ENCODE data around the gene PPP6R3. TPM values are rescaled to one million over a fixed set of nuclear protein-coding genes. Genes with fewer than 3 reads are reported as not detected.

Gene PPP6R3
- total RNA-seq, 2 donors from 2014 or later: 118 to 136 TPM

GRCh38 chr11:68524681-68525080, 64.1 kb downstream of the PPP6R3 start:
- Mint-ChIP-seq H3K27ac (peak overlapping the region; percentile 8), H3K36me3 (ENCODE audit: low read depth) (peaks cover 83% of the 10 kb centered on the region), H3K27me3 (ENCODE audit: insufficient read depth) (no peaks in the 10 kb centered on the region), H3K9me3 (no peaks in the 10 kb centered on the region), H3K4me1 (peaks cover 13% of the 10 kb centered on the region), H3K4me3 (no peak overlapping the region)
- Histone ChIP-seq H3K4me3 (ENCODE audit: low read length) (no peak overlapping the region), H3K4me1 (ENCODE audit: control insufficient read depth, insufficient read depth, low read length) (no peaks in the 10 kb centered on the region), H3K36me3 (ENCODE audit: control insufficient read depth, insufficient read depth, low read length) (peaks cover 96% of the 10 kb centered on the region), H3K9me3 (ENCODE audit: control insufficient read depth, low read length) (no peaks in the 10 kb centered on the region), H3K9ac (ENCODE audit: extremely low read depth, low read length, poor library complexity, severe bottlenecking) (no peak overlapping the region), H3K27ac (ENCODE audit: low read depth, low read length) (no peak overlapping the region), H3K27me3 (ENCODE audit: control insufficient read depth, insufficient read depth, low read length, poor library complexity, severe bottlenecking) (no peaks in the 10 kb centered on the region)
- TF ChIP-seq, protein P1, sequence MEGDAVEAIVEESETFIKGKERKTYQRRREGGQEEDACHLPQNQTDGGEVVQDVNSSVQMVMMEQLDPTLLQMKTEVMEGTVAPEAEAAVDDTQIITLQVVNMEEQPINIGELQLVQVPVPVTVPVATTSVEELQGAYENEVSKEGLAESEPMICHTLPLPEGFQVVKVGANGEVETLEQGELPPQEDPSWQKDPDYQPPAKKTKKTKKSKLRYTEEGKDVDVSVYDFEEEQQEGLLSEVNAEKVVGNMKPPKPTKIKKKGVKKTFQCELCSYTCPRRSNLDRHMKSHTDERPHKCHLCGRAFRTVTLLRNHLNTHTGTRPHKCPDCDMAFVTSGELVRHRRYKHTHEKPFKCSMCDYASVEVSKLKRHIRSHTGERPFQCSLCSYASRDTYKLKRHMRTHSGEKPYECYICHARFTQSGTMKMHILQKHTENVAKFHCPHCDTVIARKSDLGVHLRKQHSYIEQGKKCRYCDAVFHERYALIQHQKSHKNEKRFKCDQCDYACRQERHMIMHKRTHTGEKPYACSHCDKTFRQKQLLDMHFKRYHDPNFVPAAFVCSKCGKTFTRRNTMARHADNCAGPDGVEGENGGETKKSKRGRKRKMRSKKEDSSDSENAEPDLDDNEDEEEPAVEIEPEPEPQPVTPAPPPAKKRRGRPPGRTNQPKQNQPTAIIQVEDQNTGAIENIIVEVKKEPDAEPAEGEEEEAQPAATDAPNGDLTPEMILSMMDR (conservative IDR thresholded peaks at IDR 0.05): no peak
- WGBS, 2 experiments (ENCODE audit: insufficient coverage in 1 of 2, insufficient read length in 1 of 2): 97 to 100% methylated on average over 2 of the region's 2 CpGs
- DNase-seq: no peak

DNA sequence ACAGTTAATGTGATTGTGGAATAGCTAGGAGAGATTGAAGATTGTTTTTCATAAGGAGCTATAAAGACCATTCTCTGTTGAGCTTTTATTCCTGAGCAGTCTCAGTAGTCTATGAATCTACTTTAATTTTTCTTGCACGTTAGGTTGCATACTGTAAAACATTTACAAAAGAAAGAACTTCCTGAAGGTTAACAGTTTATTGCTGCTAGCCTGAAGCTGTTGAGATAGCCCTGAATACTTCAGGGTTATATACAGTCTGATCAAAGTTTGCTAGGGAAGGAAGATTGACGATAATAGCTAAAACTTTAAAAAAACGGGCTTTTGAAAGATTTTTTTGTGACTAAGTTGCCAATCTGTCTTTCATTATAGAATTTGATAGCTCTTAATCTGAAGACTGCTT, 64.8 kb downstream of the PPP6R3 start:
- Histone ChIP-seq H3K4me1 (ENCODE audit: control insufficient read depth, insufficient read depth, low read length) (no peaks in the 10 kb centered on the region), H3K9ac (ENCODE audit: extremely low read depth, low read length, poor library complexity, severe bottlenecking) (no peak overlapping the region), H3K27ac (ENCODE audit: low read depth, low read length) (no peak overlapping the region), H3K4me3 (ENCODE audit: low read length) (no peak overlapping the region), H3K36me3 (ENCODE audit: control insufficient read depth, insufficient read depth, low read length) (peaks cover 96% of the 10 kb centered on the region), H3K27me3 (ENCODE audit: control insufficient read depth, insufficient read depth, low read length, poor library complexity, severe bottlenecking) (no peaks in the 10 kb centered on the region), H3K9me3 (ENCODE audit: control insufficient read depth, low read length) (no peaks in the 10 kb centered on the region)
- Mint-ChIP-seq H3K27ac (no peak overlapping the region), H3K36me3 (ENCODE audit: low read depth) (peaks cover 80% of the 10 kb centered on the region), H3K4me1 (peaks cover 13% of the 10 kb centered on the region), H3K4me3 (no peak overlapping the region), H3K9me3 (no peaks in the 10 kb centered on the region), H3K27me3 (ENCODE audit: insufficient read depth) (no peaks in the 10 kb centered on the region)
- WGBS, 2 experiments (ENCODE audit: insufficient coverage in 1 of 2, insufficient read length in 1 of 2): 96 to 100% methylated on average over 3 of the region's 3 CpGs
- TF ChIP-seq, protein P1 (conservative IDR thresholded peaks at IDR 0.05): no peak
- DNase-seq: no peak

- Mint-ChIP-seq H3K36me3 (ENCODE audit: low read depth) (peaks cover 74% of the 10 kb centered on the region), H3K4me1 (peaks cover 13% of the 10 kb centered on the region), H3K4me3 (no peak overlapping the region)
Measured at GRCh38 chr11:68525930-68526329, 65.4 kb downstream of the PPP6R3 start.

More at GRCh38 chr11:68525930-68526329, 65.4 kb downstream of the PPP6R3 start:
- Histone ChIP-seq H3K4me1 (ENCODE audit: control insufficient read depth, insufficient read depth, low read length) (no peaks in the 10 kb centered on the region), H3K36me3 (ENCODE audit: control insufficient read depth, insufficient read depth, low read length) (peaks cover 96% of the 10 kb centered on the region), H3K9me3 (ENCODE audit: control insufficient read depth, low read length) (no peaks in the 10 kb centered on the region), H3K27me3 (ENCODE audit: control insufficient read depth, insufficient read depth, low read length, poor library complexity, severe bottlenecking) (no peaks in the 10 kb centered on the region), H3K9ac (ENCODE audit: extremely low read depth, low read length, poor library complexity, severe bottlenecking) (no peak overlapping the region), H3K4me3 (ENCODE audit: low read length) (no peak overlapping the region), H3K27ac (ENCODE audit: low read depth, low read length) (no peak overlapping the region)
- Mint-ChIP-seq H3K9me3 (no peaks in the 10 kb centered on the region), H3K27me3 (ENCODE audit: insufficient read depth) (no peaks in the 10 kb centered on the region), H3K27ac (no peak overlapping the region)
- DNase-seq: no peak
- 95 to 100% methylated on average over 3 to 4 of the region's 4 CpGs for WGBS, 2 experiments (ENCODE audit: insufficient coverage in 1 of 2, insufficient read length in 1 of 2)
- TF ChIP-seq, protein P1 (conservative IDR thresholded peaks at IDR 0.05): no peak
